H1 (cell line): Measurements from ENCODE around the gene OSBPL5. TPM values are rescaled to one million over a fixed set of nuclear protein-coding genes. Genes with fewer than 3 reads are reported as not detected.

Experiments
- CREB1 ChIP-seq: IDR thresholded peaks from 2 replicates; pipeline ENCODE4 v1.6.1; 2012; ENCODE audit warnings: inconsistent platforms
- NANOG ChIP-seq: IDR thresholded peaks from 2 replicates; pipeline ENCODE4 v1.6.1; 2011; ENCODE audit warnings: low read length, low read depth, mild to moderate bottlenecking, inconsistent platforms; ENCODE audit not compliant: insufficient read depth, poor library complexity, severe bottlenecking
- polyA plus RNA-seq, 7 experiments: library from polyadenylated mRNA; depleted of rRNA in 3 of 7; stranded (reverse) in 5 of 7; unstranded in 2 of 7; fragments of >200 nt in 5 of 7; fragments of 200-250 nt in 2 of 7; gene quantifications; 1 replicate in 5 of 7; 2 replicates in 1 of 7; 4 replicates in 1 of 7; pipeline versions ENCODE4 v1.2.1 to v1.2.3, GENCODE V29; 2011 to 2013; ENCODE audit warnings: missing spikeins in 2 of 7, mixed read lengths in 2 of 7
- total RNA-seq: library from RNA; stranded (reverse); fragmentation: NEBNext Ultra II Directional; extraction: Animal tissue kit (Norgen Biotek cat#: 25700); gene quantifications from 2 replicates; pipeline ENCODE4 v1.2.1, GENCODE V29; 2021

The OSBPL5 gene
- total and polyA plus RNA-seq, 2 of the 8 experiments (the other 6 are each of a cell fraction or from before 2014, with no cell fraction given): 3.4 to 9.9 TPM

- no peak for TF ChIP-seq NANOG
- no peak for TF ChIP-seq CREB1
Measured at GRCh38 chr11:3123305-3123704, 41.8 kb downstream of the OSBPL5 start (continued).
